K562 (cell line): ENCODE measurements around the gene OR14A16. TPM values are rescaled to one million over a fixed set of nuclear protein-coding genes. Genes with fewer than 3 reads are reported as not detected.
A peak's percentile ranks its signal among the peaks of the same experiment; 100 is the strongest.

Source experiments
- ATF1 ChIP-seq, 2 experiments: fragments of 450-650 bp in 1 of 2; IDR thresholded peaks; 2 replicates each; pipeline ENCODE4 v1.6.1; 2016; ENCODE audit warnings: missing compliant biosample characterization in 1 of 2, missing genetic modification characterization in 1 of 2
- ATF3 ChIP-seq, 2 experiments: fragments of 450-650 bp in 1 of 2; sonication (generic) in 1 of 2; formaldehyde crosslinking in 1 of 2; IDR thresholded peaks in 1 of 2; conservative IDR thresholded peaks in 1 of 2; 2 replicates each; pipeline versions ENCODE4 v1.6.1 to v1.8.1; 2016 to 2023; ENCODE audit warnings: mild to moderate bottlenecking in 2 of 2, moderate library complexity in 2 of 2, inconsistent platforms in 1 of 2, missing genetic modification reagents in 1 of 2
- BRD4 ChIP-seq: fragments of 200-600 bp; sonication (generic); IDR thresholded peaks from 2 replicates; pipeline ENCODE4 v1.6.1; 2017; ENCODE audit warnings: inconsistent platforms
- CREM ChIP-seq: IDR thresholded peaks from 2 replicates; pipeline ENCODE4 v1.6.1; 2014; ENCODE audit warnings: antibody characterized with exemption, low read depth
- CTCFL ChIP-seq: IDR thresholded peaks from 2 replicates; pipeline ENCODE4 v1.6.1; 2011; ENCODE audit warnings: borderline replicate concordance, low read depth, mild to moderate bottlenecking, moderate library complexity, low read length; ENCODE audit not compliant: insufficient read depth, poor library complexity, severe bottlenecking
- DDX20 ChIP-seq: fragments of 450-650 bp; IDR thresholded peaks from 2 replicates; pipeline ENCODE4 v1.6.1; 2016; ENCODE audit warnings: missing genetic modification characterization, low read depth, mild to moderate bottlenecking, missing compliant biosample characterization, moderate library complexity
- E2F1 ChIP-seq: sonication (generic); formaldehyde crosslinking; IDR thresholded peaks from 2 replicates; pipeline ENCODE4 v1.8.1; 2023; ENCODE audit warnings: mild to moderate bottlenecking, missing genetic modification reagents, moderate library complexity
- GABPB1 ChIP-seq: sonication (generic); formaldehyde crosslinking; IDR thresholded peaks from 2 replicates; pipeline ENCODE4 v1.8.0; 2022; ENCODE audit warnings: mild to moderate bottlenecking, missing genetic modification reagents
- GATAD2A ChIP-seq: fragments of 450-650 bp; IDR thresholded peaks from 2 replicates; pipeline ENCODE4 v1.6.1; 2017
- HMG20A ChIP-seq: fragments of 450-650 bp; formaldehyde crosslinking; conservative IDR thresholded peaks from 2 replicates; pipeline ENCODE4 v1.4.0; 2020; ENCODE audit warnings: mild to moderate bottlenecking, mixed read lengths
- LARP7 ChIP-seq: fragments of 450-650 bp; IDR thresholded peaks from 2 replicates; pipeline ENCODE4 v1.6.1; 2016
- MECOM ChIP-seq: fragments of 250-450 bp; sonication (Bioruptor Pico); IDR thresholded peaks from 2 replicates; pipeline ENCODE4 v1.8.0; 2022; ENCODE audit warnings: inconsistent platforms
- NFYB ChIP-seq: IDR thresholded peaks from 2 replicates; pipeline ENCODE4 v1.6.1; 2011; ENCODE audit warnings: mild to moderate bottlenecking, moderate library complexity; ENCODE audit not compliant: insufficient read length; ENCODE audit errors: extremely low read depth
- NR2C2 ChIP-seq, 2 experiments: fragments of 200-800 bp in 1 of 2; sonication (Bioruptor generic) in 1 of 2; sonication (generic) in 1 of 2; formaldehyde crosslinking in 1 of 2; IDR thresholded peaks; 2 replicates each; pipeline versions ENCODE4 v1.6.1 to v1.8.0; 2016 to 2022; ENCODE audit warnings: mild to moderate bottlenecking in 1 of 2, missing compliant biosample characterization in 1 of 2, missing genetic modification characterization in 1 of 2, missing genetic modification reagents in 1 of 2
- POLR2AphosphoS5 ChIP-seq: IDR thresholded peaks from 2 replicates; pipeline ENCODE4 v1.6.1; 2011; ENCODE audit warnings: mild to moderate bottlenecking, low read depth, low read length, moderate library complexity; ENCODE audit not compliant: control insufficient read depth, insufficient read depth
- PRMT5 ChIP-seq: sonication (generic); formaldehyde crosslinking; IDR thresholded peaks from 2 replicates; pipeline ENCODE4 v1.5.0; 2020; ENCODE audit warnings: missing genetic modification reagents
- RBM34 ChIP-seq: fragments of 200-400 bp; formaldehyde crosslinking; IDR thresholded peaks from 2 replicates; pipeline ENCODE4 v1.6.1; 2018; ENCODE audit warnings: low read length, borderline replicate concordance; ENCODE audit not compliant: insufficient read depth
- SIRT6 ChIP-seq: IDR thresholded peaks from one replicate; pipeline ENCODE4 v1.6.1; 2012; ENCODE audit warnings: low read depth, mild to moderate bottlenecking, control low read depth, inconsistent platforms, low read length, moderate library complexity
- SRSF1 ChIP-seq: fragments of 200-400 bp; formaldehyde crosslinking; IDR thresholded peaks from 2 replicates; pipeline ENCODE4 v1.6.1; 2017; ENCODE audit warnings: mild to moderate bottlenecking, low read depth, low read length, moderate library complexity
- ZNF121 ChIP-seq: sonication (generic); formaldehyde crosslinking; conservative IDR thresholded peaks from 2 replicates; pipeline ENCODE4 v1.8.0; 2022; ENCODE audit warnings: missing genetic modification reagents
- ZNF143 ChIP-seq: sonication (generic); formaldehyde crosslinking; IDR thresholded peaks from 2 replicates; pipeline ENCODE4 v1.9.0; 2022; ENCODE audit warnings: mild to moderate bottlenecking, missing genetic modification reagents
- ZNF644 ChIP-seq: fragments of 200-800 bp; sonication (Bioruptor generic); IDR thresholded peaks from 2 replicates; pipeline ENCODE4 v1.6.1; 2016; ENCODE audit warnings: low read depth, missing genetic modification characterization, missing compliant biosample characterization
- ZNF766 ChIP-seq: fragments of 200-800 bp; sonication (Bioruptor generic); conservative IDR thresholded peaks from 2 replicates; pipeline ENCODE4 v1.6.1; 2016; ENCODE audit warnings: missing genetic modification characterization, missing compliant biosample characterization
- polyA plus RNA-seq, 8 experiments: library from polyadenylated mRNA; depleted of rRNA in 4 of 8; stranded (reverse) in 5 of 8; unstranded in 3 of 8; fragments of >200 nt; fragmentation: Nextera tagmentation in 2 of 8; fragmentation: Illumina TruSeq in 1 of 8; extraction: Ambion mirVana in 2 of 8; extraction: Trizol in 1 of 8; gene quantifications; 2 replicates each; pipeline versions ENCODE4 v1.2.1 to v1.2.3, GENCODE V29; 2011 to 2014; ENCODE audit warnings: inconsistent platforms in 1 of 8, missing spikeins in 1 of 8
- total RNA-seq, 7 experiments: library from RNA; depleted of rRNA in 6 of 7; stranded (reverse); fragments of >200 nt in 6 of 7; fragmentation: Illumina TruSeq in 2 of 7; extraction: Trizol in 2 of 7; gene quantifications; 2 replicates each; pipeline versions ENCODE4 v1.2.1 to v1.2.3, GENCODE V29; 2011 to 2021; ENCODE audit warnings: low replicate concordance in 1 of 7

Gene OR14A16
- total and polyA plus RNA-seq, 9 of the 15 experiments (the other 6 are each of a cell fraction or from before 2014, with no cell fraction given) = not detected

- 0 out of 2 replicates have a peak, but pooled peaks have one; percentile 38 for TF ChIP-seq ZNF766
- no peak for TF ChIP-seq MECOM (CRISPR knock-in tag)
- no peak for TF ChIP-seq ZNF121 (CRISPR knock-in tag)
- no peak for TF ChIP-seq ATF3 (IDR thresholded peaks at IDR 0.05)
- TF ChIP-seq ATF3 (CRISPR knock-in tag; conservative IDR thresholded peaks at IDR 0.05) = no peak
- TF ChIP-seq SRSF1 = no peak
- no peak; the same call in 1 of the 2 replicates for TF ChIP-seq ZNF644 (tag)
- peak; percentile 58; the same call in 1 of the 2 replicates for TF ChIP-seq GATAD2A
- no peak for TF ChIP-seq ATF1 (CRISPR knock-in tag; IDR thresholded peaks at IDR 0.05)
- peak; percentile 41 for TF ChIP-seq ATF1 (tag; IDR thresholded peaks at IDR 0.05)
- TF ChIP-seq SIRT6 = no peak
- no peak for TF ChIP-seq DDX20 (tag)
- peak; percentile 72 for TF ChIP-seq CREM
- TF ChIP-seq CTCFL = peak; percentile 100
- TF ChIP-seq BRD4 = no peak; the same call in 1 of the 2 replicates
- no peak for TF ChIP-seq PRMT5 (CRISPR knock-in tag)
- TF ChIP-seq GABPB1 = peak; percentile 46; the same call in 1 of the 2 replicates
- TF ChIP-seq NFYB = no peak
- peak; percentile 68 for TF ChIP-seq POLR2AphosphoS5
- TF ChIP-seq HMG20A = no peak
- 0 out of 2 replicates have a peak, but pooled peaks have one; percentile 16 for TF ChIP-seq NR2C2 (CRISPR knock-in tag; IDR thresholded peaks at IDR 0.05)
- TF ChIP-seq NR2C2 (tag; IDR thresholded peaks at IDR 0.05) = peak; percentile 75
- no peak for TF ChIP-seq LARP7
- TF ChIP-seq RBM34 = no peak
- no peak; the same call in 1 of the 2 replicates for TF ChIP-seq ZNF143 (CRISPR knock-in tag)
- TF ChIP-seq E2F1 (CRISPR knock-in tag) = 0 out of 2 replicates have a peak, but pooled peaks have one; percentile 61
Measured at GRCh38 chr1:247857069-247857984, 33.4 kb upstream of the OR14A16 start, which contains the start of gene TRIM58 (continued).
